GM18861 (cell line): ENCODE data around the gene AQP5.
"Not testable (repeated sequence)": the region's sequence is repeated elsewhere in the genome, so short reads cannot be mapped to it uniquely, and the experiment has no call there.

ENCODE experiments used
- ATAC-seq: cut with Tn5 transposase; IDR thresholded peaks from one replicate; pipeline ENCODE4 v1.9.1; 2021; ENCODE audit not compliant: unreplicated experiment

The AQP5 gene

GRCh38 chr12:49979016-49979586 is 17.4 kb downstream of the AQP5 start:
- no peak for ATAC-seq

- ATAC-seq: no peak
Measured at GRCh38 chr12:49979791-49980190, 18.1 kb downstream of the AQP5 start.

DNA sequence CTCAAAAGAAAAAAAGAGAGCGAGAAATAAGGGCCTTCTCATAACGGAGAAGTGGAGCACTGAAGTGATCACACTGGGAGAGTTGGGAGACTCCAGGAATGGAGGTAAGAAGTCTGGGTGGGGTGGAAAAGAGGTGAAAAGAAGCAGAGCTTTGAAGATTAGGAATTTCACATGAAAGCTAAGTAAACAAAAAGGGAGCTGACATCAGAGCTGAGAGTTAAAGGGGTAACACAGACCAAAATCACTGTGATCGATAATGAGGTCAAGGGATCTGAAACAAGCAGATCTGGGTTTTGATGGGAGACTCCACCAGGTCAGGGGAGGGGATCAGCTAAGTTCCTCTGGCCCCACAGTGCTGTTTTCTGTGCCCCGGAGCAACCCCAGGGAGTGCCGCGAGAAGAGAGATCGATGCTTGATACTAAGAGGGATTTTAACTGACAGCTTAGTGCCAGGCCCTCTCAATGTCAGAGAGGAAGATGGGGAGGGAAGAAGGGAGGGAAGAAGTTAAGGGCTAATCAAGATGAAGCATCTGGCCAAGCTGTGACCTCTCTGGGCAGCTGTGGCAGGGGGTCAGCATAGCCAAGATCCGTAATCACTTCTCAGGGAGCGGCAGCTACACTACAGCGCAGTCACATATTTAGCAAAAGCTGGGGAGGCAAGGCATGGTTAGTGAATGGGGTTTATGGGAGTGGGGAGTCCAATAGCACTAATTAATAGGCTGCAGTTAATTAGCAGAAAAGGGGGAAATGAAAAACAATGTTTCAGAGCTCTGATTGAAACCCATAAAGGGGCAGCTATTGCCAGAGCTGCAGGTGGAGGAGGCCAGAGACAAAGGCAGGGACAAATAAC is 19.1 kb downstream of the AQP5 start:
- ATAC-seq: no peak

- ATAC-seq: no peak
Measured at GRCh38 chr12:49982246-49983087, 20.8 kb downstream of the AQP5 start.

DNA sequence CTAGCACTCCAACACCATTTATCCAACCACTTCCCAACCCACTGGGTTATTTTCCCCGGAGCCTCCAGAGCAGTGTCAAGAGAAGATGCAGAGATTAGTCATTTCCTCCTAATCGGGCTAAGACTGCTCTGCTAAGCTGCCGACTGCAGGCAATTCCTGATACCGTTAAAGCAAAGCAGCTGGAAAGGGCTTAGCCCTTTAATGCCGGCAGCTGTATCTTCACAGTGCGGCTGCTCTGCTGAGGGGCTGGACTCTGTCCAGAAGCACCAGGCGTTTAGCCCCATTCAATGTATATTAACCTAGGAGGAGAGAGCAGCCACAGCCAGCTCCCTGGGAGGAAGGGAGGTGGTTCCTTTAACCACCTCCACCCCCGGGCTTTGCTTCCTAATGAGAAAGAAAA is 22.2 kb downstream of the AQP5 start:
- ATAC-seq: no peak

- no peak for ATAC-seq
Measured at GRCh38 chr12:49984476-49985359, 23.0 kb downstream of the AQP5 start.

GRCh38 chr12:49985981-49986380 is 24.3 kb downstream of the AQP5 start:
- ATAC-seq: no peak

GRCh38 chr12:49986476-49986875 is 24.8 kb downstream of the AQP5 start:
- ATAC-seq: not testable (repeated sequence)

DNA sequence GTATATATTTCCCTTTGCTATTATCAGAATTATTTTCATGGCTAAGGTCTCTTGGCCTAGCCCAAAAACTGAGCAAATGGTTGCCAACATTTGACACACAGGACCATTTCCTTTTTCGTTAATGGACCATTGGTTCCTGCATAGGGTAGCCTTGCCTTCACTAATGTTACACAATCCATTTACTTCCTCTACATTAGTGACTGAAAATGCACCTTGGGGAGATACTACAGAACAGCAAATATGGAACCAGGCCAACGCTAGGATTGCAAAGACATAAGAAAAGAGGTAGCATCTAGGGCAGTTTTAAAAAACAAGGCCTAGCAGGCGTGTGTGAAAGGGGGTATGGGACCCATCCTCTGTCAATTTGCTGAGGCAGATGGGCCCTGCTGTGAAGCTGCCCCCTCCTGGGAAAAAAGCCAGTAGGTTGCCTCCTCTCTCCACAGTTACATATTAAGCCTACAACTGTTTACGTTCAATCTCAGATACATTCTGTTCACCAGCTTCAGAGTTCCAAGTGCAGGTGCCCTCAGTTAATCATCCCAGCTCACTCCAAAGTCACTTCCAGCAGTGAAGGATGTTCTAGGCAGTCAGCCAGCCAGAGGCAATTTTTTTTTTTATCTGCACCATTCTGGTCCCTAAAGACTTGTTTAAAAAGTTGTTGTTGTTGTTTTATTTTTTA is 26.1 kb downstream of the AQP5 start:
- no peak for ATAC-seq

DNA sequence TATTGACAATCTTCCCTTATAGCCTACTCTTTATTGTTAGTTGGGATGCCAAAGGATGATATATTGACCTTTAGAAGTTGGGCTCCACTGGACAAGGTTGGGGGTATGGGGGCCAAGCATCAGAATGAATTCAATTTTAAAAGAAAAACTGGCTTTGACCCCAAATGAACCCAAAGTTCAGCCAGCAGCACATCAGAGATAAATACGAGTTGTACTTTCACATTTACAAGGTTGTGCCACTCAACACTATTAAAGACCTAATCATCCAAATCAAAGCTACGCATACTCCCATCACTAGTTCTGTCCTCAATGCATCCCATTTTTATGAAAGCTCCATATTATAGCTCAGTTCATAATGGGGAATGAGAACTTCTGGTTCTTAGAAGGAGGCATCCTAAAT is 27.7 kb downstream of the AQP5 start:
- ATAC-seq: not testable (repeated sequence)

DNA sequence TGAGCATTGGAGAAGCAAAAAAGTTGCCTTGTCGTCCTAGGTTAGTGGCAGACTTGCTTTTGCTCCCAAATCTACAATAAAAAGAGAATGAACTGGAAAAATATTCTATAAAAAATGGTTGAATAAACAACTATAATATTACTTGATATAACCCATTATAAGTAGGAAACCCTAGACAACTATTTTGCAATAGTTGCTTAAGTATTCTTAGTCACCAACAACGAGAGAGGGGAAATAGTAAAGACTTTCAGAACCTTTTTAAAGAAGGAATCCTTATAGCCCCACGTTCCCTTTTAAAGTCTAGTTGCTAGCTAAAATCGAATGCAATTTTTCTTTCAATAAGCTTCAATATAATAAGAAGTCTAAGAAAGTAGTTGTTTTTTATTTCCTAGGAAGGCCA is 28.6 kb downstream of the AQP5 start:
- no peak for ATAC-seq

- no peak for ATAC-seq
Measured at GRCh38 chr12:49998453-49998852, 36.8 kb downstream of the AQP5 start.

DNA sequence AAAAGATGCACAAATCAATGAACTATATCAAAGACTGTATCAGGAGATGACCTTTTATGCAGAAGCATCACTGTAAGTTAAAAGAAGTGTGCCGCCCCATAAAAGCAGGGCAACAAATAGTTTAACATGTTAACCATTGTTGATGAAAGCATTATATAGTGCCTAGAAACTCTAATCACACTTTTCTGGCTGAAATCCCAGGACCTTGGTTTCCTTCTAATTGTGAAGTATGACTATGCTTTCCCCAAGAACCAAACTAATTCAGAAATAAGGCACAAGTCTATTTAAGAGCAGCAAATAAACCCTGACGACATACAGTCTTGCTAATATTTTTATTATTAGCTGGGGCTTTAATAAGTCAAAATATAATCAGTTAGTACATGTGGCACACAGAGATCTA is 41.9 kb downstream of the AQP5 start:
- ATAC-seq: no peak

DNA sequence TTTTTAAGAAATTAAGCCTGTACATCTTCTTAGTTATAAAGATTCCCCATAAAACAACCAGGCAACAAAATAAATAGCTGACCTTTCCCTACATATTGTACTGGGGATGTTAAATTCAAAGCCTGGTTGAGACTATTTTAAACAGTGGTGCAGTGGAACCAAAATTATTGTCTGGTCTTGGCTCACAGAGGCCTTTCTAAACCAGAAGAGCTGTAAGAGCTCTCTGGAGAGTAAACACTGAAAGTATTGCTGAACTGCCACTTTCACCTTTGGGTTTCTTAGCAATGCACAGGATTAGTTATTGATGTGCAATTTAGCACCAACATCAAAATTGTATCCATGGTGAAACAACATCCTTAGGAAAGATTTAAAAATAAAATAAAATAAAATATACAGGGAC is 43.0 kb downstream of the AQP5 start:
- no peak for ATAC-seq

DNA sequence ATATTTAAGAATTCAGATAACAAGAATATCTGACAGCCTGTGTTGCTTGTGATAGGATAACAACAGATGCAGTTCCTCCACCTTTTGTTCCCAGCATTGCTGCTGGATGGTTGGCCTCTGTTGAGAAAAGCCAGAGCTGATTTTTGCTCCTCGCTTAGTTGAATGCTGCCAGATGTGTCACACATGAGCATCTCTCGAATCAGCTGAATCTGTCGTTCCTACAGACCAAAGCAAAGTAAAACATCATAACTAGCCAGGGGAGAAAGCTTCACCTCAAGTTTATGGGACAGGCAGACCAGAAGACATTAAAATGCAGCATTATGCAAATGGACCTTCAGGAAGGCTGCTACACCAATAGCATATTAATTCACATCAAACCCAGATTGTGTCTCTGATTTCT is 43.5 kb downstream of the AQP5 start:
- no peak for ATAC-seq

DNA sequence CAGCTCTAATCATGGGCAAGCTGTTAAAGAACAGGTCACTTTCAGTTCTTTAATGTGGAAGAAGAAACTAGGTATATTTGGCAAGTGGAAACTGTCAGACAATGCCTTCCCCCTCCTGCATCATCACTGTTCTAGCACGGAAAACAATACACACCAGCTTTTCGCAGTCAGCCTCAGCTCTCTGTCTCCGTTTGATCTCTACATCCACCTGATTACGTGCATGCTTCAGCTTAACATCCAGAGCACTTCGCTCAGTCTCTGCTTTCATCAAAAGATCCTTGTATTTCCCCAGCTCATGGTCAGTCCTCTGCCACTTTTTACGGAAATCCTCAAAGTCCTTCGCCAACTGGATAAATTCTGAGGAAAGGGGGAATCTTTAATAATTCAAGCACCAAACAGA is 44.6 kb downstream of the AQP5 start:
- ATAC-seq: no peak

GRCh38 chr12:50006754-50007442 is 45.2 kb downstream of the AQP5 start:
- ATAC-seq: no peak

DNA sequence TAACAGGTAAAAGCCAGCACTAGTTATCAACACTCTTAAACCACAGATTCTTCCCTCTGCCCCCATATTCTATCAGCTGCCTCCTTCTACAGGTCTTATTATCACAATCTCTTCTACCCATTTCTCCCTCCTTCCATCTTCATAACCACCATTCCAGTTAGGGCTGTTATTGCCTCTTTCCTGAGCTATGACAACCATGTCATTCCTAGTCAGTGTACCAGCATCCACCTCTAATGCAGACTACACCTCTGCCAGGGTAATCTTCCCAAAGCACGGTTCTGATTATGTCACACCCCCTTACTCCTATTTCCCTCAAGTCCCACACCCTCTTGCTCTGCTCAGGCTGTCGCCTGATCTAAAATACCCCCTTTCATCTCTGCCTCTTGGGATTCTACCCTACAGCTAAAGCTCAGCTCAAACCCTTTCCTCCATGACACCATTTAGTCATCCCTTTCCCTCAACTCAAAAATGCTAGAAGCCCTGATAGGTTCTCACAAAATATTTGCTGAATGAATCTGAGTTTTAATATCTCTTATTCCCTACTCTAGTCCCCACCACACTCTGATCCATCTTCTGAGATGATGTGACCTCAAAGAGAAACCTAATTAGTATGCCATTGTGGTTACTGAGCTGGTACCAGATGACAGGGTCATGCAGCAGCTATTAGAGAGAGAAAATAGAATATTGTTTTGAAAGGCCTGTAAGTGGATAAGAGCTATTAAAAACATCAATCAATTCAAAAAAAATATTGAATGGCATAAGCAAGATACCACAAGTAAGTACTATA is 51.9 kb downstream of the AQP5 start:
- ATAC-seq: no peak

DNA sequence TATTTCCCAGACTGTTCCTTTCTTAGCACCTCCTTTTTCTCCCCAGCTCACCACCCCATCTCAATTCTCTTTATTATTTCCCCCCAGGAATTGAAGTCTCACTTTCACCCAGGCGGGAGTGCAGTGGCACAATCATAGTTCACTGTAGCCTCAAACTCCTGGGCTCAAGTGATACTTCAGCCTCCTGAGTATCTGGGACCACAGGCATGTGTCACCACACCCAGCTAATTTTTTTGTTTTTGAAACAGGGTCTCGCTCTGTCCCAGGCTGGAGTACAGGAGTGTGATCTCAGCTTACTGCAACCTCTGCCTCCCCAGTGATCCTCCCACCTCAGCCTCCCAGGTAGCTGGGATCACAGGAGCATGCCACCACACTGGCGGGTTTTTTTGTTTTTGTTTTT is 52.7 kb downstream of the AQP5 start:
- ATAC-seq: no peak
